GM18870 (cell line): ENCODE results near the gene GMPR.
"Not testable (repeated sequence)": the region's sequence is repeated elsewhere in the genome, so short reads cannot be mapped to it uniquely, and the experiment has no call there.

Source experiments
- ATAC-seq: cut with Tn5 transposase; IDR thresholded peaks from one replicate; pipeline ENCODE4 v1.9.1; 2021; ENCODE audit warnings: moderate library complexity; ENCODE audit not compliant: unreplicated experiment

The GMPR gene

GRCh38 chr6:16244869-16245451 lies 6.6 kb downstream of the GMPR start:
- no peak for ATAC-seq

GRCh38 chr6:16248271-16248853 lies 10.0 kb downstream of the GMPR start:
- ATAC-seq: no peak

DNA sequence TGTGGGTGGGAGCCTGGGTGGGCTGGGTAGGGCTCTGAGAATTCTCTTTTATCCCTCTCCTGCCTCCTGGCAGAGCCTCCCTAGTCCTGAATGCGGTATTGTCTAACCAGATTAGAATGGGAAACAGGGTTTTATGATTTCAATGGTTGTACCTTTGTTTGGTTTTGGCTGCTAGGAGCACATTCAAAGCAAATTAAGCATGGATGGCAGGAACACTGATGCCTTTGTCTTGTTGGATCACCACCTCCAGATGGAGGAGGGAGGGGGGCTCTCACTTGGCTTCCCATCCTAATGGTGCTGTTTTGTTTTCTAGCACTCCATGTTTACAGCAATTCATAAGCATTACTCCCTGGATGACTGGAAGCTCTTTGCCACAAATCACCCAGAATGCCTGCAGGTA lies 11.6 kb downstream of the GMPR start:
- ATAC-seq: no peak

DNA sequence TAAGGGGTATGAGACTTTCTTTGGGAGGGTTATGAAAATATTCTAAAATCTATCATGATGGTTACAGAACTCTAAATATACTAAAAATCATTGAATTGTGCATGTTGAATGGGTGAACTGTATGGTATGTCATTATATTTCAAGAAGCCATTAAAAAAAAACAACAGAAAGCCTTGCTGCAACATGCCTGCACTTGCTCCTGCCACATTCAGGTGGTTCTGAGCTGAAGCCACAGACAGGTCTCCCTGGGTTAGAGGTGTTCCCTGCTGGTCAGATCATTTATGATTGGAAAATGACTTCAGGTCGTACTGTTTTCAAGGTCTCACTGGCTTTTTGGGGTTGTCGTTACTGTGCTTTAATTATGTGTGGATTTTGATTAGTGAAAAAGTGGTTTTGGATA lies 13.3 kb downstream of the GMPR start:
- no peak for ATAC-seq

- ATAC-seq: no peak
Measured at GRCh38 chr6:16252686-16253299, 14.4 kb downstream of the GMPR start.

DNA sequence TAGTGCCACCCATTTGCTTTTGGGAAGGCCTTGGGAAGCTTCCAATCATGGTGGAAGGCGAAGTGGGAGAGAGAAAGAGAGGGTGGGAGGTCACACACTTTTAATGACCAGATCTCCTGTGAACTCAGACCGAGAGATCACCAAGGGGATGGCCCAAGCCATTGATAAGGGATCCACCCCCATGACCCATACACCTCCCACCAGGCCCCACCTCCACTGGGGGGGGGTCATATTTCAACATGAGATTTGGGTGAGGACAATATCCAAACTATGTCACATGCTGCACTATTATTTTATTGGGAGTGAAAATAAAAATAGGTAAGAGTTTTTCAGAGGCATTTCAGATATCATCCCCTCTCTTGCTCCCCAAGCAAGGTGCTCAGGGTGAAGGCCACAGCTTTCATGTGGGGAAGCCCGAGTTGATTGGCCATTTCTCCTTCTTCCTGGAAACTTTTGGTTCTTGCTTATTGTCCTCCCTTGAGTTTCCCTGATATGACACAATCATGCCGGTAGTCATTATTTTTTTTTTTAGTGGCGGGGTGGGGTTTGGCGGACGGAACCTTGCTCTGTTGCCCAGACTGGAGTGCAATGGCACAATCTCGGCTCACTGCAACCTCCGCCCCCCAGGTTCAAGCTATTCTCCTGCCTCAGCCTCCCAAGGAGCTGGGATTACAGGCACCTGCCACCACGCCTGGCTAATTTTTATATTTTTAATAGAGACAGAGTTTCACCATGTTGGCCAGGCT lies 15.2 kb downstream of the GMPR start:
- ATAC-seq: no peak

GRCh38 chr6:16254535-16254934 lies 16.1 kb downstream of the GMPR start:
- no peak for ATAC-seq

DNA sequence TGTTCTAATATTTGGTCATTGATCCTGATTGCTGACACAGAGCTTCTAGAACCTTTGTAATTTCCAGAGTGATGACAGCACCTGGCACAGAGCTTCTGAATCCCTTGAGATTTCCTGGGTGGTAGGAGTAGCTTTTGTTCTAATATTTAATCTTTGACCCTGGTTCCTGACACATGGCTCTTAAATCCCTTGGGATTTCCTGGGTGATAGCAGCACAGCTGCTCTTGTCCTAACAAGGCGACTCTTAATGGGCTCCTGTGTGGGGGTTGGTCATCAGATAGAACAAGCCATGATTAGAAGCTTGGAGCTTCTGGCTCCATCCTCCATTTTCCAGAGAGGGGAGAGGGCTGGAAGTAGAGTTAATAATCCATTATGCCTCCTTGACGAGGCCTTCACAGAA lies 18.4 kb downstream of the GMPR start:
- ATAC-seq: no peak

DNA sequence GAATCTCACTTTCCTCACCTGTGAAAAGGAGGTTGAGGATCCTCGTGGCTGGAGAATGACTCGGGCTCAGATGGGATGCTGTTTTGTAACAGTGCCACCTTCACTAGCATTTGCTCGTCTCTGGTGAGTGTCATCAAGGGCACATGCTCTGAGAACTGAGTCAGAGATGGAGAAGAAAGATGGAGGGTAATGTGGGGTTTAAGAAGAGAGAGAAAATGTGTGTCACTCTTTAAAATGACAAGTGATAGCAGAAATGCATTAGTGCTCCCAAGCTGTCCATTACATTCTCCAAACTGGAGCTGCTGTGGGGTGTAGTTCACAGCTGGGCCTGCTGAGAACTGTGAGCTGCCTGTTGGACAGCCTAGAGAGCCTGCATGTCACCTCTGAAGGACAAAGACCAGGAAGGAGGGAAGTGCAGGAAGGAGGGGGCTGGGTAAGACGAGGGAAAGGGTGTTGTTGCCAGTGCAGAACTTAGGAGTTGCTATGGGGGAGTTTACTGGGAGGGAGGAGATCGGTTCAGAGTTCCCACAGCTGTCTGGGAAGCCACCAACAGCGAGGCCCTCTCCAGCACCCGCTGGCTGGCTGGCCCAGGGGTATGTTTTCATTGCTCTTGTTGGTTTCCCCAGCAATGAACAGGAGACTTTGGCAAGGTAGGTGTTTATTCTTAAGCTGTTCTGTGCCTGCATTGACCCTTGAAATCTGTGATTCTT lies 19.8 kb downstream of the GMPR start:
- no peak for ATAC-seq

DNA sequence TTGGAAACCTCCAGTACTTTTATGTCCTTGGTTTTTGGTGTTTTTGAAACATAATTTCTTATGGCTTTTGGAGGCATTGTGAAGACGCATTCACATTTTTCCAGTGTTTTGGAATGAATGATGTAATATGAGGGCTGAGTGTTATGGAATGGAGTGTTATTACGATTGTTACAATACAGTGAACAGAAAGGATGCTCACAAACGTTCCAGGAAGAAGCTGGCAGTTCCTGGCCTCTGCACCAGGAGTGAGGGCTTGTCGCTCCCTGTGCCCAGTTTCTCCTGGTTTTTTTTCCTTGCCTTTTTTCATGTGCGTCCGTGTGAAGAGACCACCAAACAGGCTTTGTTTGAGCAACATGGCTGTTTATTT lies 20.3 kb downstream of the GMPR start:
- ATAC-seq: no peak

DNA sequence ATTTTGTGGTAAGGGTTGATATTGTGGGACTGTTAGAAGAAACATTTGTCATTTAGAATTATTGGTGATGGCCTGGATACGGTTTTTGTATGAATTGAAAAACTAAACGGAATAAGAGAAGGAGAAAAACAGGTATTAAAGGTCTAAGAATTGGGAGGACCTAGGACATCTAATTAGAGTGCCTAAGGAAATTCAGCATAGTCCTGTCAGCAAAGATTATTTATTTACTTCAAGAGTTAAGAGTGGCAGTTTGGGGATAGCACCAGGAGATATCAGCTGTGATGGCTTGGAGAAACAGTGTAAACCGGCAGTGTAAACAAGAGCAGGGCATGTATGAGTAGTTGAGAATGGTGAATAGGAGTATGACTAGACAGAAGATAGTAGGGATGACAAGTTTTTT lies 21.2 kb downstream of the GMPR start:
- not testable (repeated sequence) for ATAC-seq

- not testable (repeated sequence) for ATAC-seq
Measured at GRCh38 chr6:16260602-16261001, 22.2 kb downstream of the GMPR start.

- not testable (repeated sequence) for ATAC-seq
Measured at GRCh38 chr6:16262773-16263172, 24.4 kb downstream of the GMPR start.

DNA sequence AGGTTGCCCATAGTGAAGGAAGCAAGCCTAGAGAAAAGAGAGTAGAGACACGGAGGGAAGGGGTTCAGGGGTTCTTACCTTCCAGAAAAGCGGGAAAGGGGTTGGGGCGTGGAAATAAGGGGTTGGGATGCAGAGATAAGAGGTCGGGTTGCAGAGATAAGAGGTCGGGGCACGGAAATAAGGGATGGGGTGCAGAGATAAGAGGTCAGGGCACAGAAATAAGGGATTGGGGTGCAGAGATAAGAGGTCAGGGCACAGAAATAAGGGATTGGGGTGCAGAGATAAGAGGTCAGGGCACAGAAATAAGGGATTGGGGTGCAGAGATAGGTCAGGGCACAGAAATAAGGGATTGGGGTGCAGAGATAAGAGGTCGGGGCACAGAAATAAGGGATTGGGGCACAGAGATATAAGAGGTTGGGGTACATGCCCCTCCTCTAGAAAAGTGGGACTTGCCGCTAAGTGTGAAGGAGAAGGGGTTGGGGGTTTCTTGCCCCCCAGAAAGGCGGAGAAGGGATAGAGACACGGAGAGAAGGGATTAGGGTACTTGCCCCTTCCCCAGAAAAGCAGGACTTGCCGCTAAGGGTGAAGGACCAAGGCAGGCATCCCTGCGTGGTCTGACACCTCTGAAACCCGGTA lies 25.2 kb downstream of the GMPR start:
- not testable (repeated sequence) for ATAC-seq

DNA sequence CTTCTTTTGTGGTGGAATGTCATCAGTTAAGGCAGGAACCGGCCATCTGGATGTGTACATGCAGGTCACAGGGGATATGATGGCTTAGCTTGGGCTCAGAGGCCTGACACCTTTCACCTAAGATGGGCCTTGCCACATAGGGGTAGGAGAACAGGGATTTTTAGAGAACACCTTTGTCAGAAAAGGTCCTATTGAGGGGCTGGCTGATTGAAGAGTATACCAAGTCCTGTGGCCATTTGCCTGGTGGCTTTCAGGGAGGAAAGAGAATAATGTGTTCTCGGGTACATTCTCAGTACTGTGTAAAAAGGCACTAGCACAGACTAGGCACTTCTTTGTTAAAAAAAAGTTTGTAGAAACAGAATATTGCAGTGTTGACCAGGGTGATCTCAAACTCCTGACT lies 26.4 kb downstream of the GMPR start:
- ATAC-seq: no peak

- no peak for ATAC-seq
Measured at GRCh38 chr6:16265351-16266341, 27.3 kb downstream of the GMPR start.

DNA sequence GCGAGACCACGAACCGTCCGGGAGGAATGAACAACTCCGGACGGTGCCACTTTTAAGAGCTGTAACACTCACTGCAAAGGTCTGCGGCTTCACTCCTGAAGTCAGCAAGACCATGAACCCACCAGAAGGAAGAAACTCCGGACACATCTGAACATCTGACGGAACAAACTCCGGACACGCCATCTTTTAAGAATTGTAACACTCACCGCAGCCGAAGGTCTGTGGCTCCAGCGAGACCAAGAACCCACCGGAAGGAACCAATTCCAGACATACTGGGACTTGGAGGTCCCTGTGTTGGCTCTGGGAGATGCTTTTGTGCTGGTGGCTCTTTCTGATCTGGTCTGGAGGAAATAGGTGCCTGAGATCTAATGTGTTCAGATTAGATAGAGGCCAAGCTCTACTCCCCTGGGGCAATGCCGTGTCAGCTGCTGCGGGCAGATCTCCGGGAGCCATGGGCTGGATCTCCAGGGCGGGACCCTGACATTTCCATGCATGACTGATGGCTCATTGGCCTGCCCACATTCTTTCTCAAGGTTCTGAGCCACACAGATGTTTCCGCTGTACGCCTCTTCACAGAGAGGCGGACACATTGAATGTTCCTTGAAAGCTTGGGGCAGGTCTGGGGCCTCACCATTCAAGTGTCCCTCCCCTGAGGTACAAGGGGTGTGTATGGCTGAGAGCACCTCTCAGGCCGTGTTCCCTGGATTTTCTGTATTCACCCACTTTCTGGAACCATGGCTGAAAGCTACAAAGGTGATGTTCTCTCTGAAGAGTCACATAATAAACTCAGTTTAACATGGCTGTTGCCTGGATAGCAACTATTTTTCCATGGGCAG lies 29.3 kb downstream of the GMPR start:
- no peak for ATAC-seq

DNA sequence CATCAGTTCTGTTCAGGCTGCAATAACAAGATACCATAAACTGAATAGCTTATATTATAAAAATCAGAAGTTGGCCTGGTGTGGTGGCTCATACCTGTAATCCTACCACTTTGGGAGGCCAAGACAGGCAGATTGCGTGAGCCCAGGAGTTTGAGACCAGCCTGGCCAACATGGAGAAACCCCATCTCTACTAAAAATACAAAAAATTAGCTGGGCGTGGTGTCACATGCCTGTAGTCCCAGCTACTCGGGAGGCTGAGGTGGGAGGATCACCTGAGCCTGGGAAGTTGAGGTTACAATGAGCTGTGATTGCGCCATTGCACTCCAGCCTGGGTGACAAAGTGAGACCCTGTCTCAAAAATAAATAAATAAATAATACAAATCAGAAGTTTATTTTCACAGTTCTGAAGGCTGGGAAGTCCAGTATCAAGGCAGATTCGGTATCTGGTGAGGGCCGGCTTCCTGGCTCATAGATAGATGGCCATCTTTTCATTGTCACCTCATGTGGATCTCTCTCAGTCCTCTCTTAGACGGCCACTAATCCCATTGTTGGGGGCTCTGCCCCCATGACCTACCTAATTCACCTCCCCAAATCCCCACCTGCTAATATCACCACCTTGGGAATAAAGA lies 31.2 kb downstream of the GMPR start:
- not testable (repeated sequence) for ATAC-seq
